HG02610 (cell line): ENCODE data around the gene ATF2.
A peak's percentile ranks its signal among the peaks of the same experiment; 100 is the strongest.
"Not testable (repeated sequence)": the region's sequence is repeated elsewhere in the genome, so short reads cannot be mapped to it uniquely, and the experiment has no call there.

Experiments used
- ATAC-seq: cut with Tn5 transposase; IDR thresholded peaks from one replicate; pipeline ENCODE4 v1.9.1; 2021; ENCODE audit warnings: mild to moderate bottlenecking, moderate library complexity; ENCODE audit not compliant: unreplicated experiment

The ATF2 gene

GRCh38 chr2:175166216-175166824 lies 1.7 kb downstream of the ATF2 start:
- no peak for ATAC-seq

- no peak for ATAC-seq
These were observed 3.8 kb downstream of the ATF2 start for GRCh38 chr2:175164235-175164634.

- ATAC-seq = no peak
These were observed 9.1 kb downstream of the ATF2 start for GRCh38 chr2:175158894-175159293.

DNA sequence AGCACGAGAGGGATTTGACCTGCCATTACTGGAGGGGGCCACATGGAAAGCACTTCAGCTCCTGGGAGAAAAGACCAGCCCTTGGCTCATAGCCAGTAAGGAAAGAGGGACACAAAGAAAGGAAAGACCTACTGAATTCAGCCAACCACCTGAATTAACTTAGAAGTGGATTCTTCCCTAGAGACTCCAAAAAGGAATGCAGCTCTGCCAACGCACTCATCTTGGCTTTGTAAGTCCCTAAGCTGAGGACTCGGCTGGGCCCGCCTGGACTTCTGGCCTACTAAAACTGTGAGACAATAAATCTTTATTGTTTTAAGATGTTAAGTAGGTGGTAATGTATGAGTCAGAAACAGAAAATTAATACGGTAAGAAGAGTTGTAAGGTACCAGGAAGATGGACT lies 11.5 kb downstream of the ATF2 start:
- no peak for ATAC-seq

- ATAC-seq = peak; percentile 90
These were observed 13.3 kb downstream of the ATF2 start for GRCh38 chr2:175154661-175155082.

DNA sequence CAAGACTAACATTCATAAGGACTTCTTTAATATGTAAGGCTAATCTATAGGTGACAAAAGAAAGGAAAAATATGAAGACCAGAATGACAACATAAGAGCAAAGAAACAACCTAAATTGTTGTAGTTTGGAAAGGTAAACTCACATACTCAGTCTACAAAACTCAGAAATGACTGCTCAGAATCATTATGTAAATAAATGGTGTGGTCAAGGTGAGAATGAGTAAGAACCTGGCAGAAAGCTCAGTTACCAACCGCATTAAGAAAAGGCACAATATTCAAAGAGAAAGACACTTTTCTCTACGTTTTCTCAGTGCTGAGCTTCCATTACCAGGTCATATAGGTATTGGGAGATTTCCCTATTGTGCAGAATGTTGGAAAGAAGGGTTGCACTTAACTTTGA lies 15.8 kb downstream of the ATF2 start:
- ATAC-seq = peak; percentile 81

GRCh38 chr2:175151791-175152190 lies 16.2 kb downstream of the ATF2 start:
- peak; percentile 1 for ATAC-seq

GRCh38 chr2:175147186-175147585 lies 20.8 kb downstream of the ATF2 start:
- no peak for ATAC-seq

- ATAC-seq = no peak
These were observed 24.3 kb downstream of the ATF2 start for GRCh38 chr2:175143678-175144077.

- no peak for ATAC-seq
These were observed 24.8 kb downstream of the ATF2 start for GRCh38 chr2:175143191-175143590.

DNA sequence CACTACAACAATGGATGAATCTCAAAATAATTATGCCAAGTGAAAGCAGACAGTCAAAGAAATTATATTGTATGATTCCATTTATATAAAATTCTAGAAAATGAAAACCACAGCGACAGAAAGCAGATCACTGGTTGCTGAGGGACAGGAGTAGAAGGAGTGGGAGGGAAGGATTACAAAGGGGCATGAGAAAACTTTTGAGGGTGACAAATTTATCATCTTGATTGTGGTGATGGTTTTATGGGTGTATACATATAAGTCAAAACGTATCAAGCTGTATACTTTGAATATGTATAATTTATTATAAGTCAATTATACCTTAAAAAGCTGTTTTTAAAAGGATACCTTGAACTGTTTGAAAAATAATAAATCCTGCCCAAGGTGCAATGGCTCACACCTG lies 27.7 kb downstream of the ATF2 start:
- ATAC-seq = no peak

GRCh38 chr2:175137793-175138192 lies 30.2 kb downstream of the ATF2 start:
- no peak for ATAC-seq

DNA sequence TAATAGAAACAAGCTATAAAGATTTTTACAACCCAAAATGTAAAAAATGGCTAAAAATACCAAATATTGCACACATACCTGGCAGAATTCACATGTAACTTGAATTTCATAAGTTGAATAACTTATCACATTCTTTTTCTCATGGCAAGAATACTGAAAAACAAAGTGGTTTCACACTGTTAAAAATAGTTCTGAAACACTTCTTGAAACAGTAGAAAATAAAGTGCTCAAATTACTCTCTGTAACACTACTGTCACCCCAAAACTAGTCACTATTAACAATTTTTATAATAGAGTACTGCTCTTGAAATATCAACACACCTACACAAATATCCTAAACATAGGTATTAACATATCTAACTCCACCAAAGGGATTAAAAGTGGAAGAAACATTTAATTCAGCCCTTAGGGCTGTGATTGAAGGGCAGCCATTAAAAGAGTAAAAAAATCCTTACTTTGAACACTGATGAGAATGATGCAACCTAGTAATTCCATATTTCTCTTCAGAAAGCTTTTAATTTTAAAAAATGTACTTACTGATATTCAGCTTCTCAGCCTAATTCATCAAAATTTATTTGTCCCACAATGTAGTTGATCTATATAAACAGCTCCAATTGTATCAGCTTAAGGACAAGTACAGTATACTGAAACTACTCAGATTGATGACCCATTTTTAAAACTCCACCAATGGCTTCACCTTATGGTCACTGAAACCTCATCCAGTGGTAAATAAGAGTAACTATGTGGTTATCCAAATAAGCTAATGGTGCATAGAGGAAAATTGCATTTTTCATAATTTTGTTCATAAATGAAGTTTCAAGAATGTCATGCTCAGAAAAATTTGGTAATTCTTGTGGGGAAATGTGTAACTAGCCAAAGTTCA lies 31.4 kb downstream of the ATF2 start:
- peak; percentile 70 for ATAC-seq

DNA sequence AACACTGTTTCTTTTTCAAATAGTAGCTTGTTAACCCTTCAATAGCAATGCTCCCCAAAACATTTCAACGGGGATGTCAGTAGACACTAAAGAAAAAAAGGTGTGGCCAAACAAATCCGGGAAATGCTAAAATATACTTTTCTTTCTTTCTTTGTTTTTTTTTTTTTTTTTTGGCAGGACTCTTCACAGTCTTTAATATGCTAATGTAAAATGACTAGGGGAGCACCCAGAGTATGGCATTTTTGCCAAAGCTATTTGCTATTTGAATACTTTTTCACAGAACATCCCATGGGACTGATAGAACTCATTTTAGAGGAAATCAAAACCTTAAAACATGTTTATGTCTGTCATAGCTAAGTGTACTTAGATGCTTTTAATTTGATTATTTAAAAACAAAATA lies 32.1 kb downstream of the ATF2 start:
- ATAC-seq = no peak

GRCh38 chr2:175135177-175135576 lies 32.8 kb downstream of the ATF2 start:
- ATAC-seq = no peak

DNA sequence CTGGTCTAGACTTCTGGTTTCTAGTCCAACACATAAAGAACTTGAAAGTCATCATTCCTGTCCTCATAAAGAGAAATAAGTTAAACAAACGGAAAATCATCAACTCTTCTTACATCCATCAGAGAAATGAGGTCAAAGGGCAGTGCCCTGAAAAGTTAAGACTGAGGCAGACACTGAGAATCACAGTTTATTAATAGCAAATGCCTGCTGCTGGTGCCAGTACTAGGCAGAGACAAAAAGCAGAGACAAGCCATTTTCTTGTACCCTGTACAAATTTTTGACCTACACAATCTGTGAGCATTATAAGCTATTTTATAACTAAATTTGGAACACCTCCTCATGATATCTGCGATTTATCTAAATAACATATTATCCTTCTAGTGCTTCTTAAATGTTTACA lies 36.8 kb downstream of the ATF2 start:
- no peak for ATAC-seq

GRCh38 chr2:175126661-175127060 lies 41.3 kb downstream of the ATF2 start:
- no peak for ATAC-seq

DNA sequence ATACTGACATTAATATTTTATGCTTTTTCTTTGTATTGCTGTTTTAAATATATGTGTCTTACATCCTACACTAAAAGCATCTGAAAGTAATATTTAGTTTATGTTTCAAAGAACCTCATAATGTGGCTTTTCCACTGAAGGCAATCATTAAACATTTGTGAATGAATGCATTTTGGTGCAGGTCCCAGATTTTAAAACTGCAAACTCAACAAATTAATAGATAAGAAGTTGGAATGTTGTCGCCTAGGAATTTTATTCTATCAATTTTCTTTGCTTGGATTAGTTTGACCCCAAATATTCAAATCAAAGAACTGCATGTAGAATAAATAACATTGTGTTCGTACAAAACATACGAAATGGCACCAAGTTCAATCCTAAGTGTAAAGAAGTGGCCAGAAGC lies 44.7 kb downstream of the ATF2 start:
- ATAC-seq = no peak

GRCh38 chr2:175111200-175111657 lies 56.8 kb downstream of the ATF2 start:
- ATAC-seq = no peak

GRCh38 chr2:175108091-175108490 lies 59.9 kb downstream of the ATF2 start:
- ATAC-seq = not testable (repeated sequence)

DNA sequence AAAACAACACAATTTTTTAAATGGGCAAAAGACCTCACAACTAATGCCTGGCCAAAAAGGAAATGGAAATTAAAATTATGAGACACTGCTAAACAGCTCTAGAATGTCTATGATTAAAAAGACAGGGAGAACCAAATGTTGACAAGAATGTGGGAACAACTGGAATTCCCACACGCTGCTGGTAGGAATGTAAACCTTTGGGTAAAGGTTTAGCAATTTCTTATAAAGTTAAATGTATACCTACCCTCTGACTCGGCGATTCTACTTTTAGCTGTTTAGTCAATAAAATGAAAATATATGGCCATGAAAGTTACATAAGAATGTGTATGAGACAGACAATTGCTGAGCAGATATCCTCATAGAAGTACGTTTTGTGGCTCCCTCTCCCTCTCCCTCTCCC lies 60.9 kb downstream of the ATF2 start:
- ATAC-seq = no peak

- ATAC-seq = no peak
These were observed 64.8 kb downstream of the ATF2 start for GRCh38 chr2:175103191-175103590.
